Measurements from ENCODE around the gene LSM12.

LSM12 gene

GRCh38 chr17:44087319-44087718, 20.8 kb upstream of the LSM12 start:
- H3K36me3 ChIP-seq (ENCODE audit: control insufficient read depth in 4 of 4, insufficient read depth in 4 of 4, low read length in 3 of 4): peaks cover 14 to 63% (median 41%) of the 10 kb centered on the region in 4 experiments
- H3K27me3 ChIP-seq (replicated peaks in 2 of 5; ENCODE audit: control insufficient read depth in 4 of 5, insufficient read depth in 5 of 5, low read length in 4 of 5): no peaks in the 10 kb centered on the region
- H3K27ac ChIP-seq (ENCODE audit: insufficient read depth in 1 of 2, low read depth in 1 of 2, low read length in 2 of 2, poor library complexity in 1 of 2, severe bottlenecking in 2 of 2): no peak overlapping the region
- DNase-seq: no peak
- no peaks in the 10 kb centered on the region for H3K9me3 ChIP-seq (ENCODE audit: control extremely low read depth in 1 of 5, control insufficient read depth in 4 of 5, insufficient read depth in 2 of 5, low read depth in 1 of 5, low read length in 4 of 5)
- H3K4me1 ChIP-seq (ENCODE audit: control extremely low read depth in 1 of 4, control insufficient read depth in 4 of 4, insufficient read depth in 4 of 4, low read length in 3 of 4): no peaks in the 10 kb centered on the region
- 98% methylated on average over 5 of the region's 8 CpGs for WGBS (ENCODE audit: insufficient coverage)
- H3K4me3 ChIP-seq (ENCODE audit: control insufficient read depth in 1 of 7, extremely low read depth in 1 of 7, insufficient read depth in 4 of 7, low read depth in 2 of 7, low read length in 6 of 7): no peak overlapping the region
- ChIA-PET CTCF (interaction anchor here (0.7 to 4.9 kb wide), 5 partner anchors 8 to 29 kb away, joined by 3 to 22 read pairs (median 5); no protein-coding TSS in a partner anchor), POLR2A (interaction anchor here (0.7 to 1.7 kb wide), 4 partner anchors 10 to 1284 kb away, joined by 4 to 5 read pairs (median 4); partner anchors contain the start of gene HDAC5)

GRCh38 chr17:44086364-44087311, 20.2 kb upstream of the LSM12 start:
- CTCF ChIA-PET: interaction anchor here (0.7 to 4.9 kb wide), 6 partner anchors 8 to 30 kb away, joined by 3 to 22 read pairs (median 6); no protein-coding TSS in a partner anchor

GRCh38 chr17:44085908-44086307, 19.4 kb upstream of the LSM12 start:
- CTCF ChIA-PET: interaction anchor here (1.2 to 4.9 kb wide), 4 partner anchors 9 to 30 kb away, joined by 6 to 22 read pairs (median 14); no protein-coding TSS in a partner anchor
- peaks cover 16 to 59% (median 32%) of the 10 kb centered on the region in 4 experiments for H3K36me3 ChIP-seq (ENCODE audit: control insufficient read depth in 4 of 4, insufficient read depth in 4 of 4, low read length in 3 of 4)
- no peaks in the 10 kb centered on the region for H3K9me3 ChIP-seq (ENCODE audit: control extremely low read depth in 1 of 5, control insufficient read depth in 4 of 5, insufficient read depth in 2 of 5, low read depth in 1 of 5, low read length in 4 of 5)
- H3K27ac ChIP-seq (ENCODE audit: insufficient read depth in 1 of 2, low read depth in 1 of 2, low read length in 2 of 2, poor library complexity in 1 of 2, severe bottlenecking in 2 of 2): no peak overlapping the region
- H3K4me3 ChIP-seq (ENCODE audit: control insufficient read depth in 1 of 7, extremely low read depth in 1 of 7, insufficient read depth in 4 of 7, low read depth in 2 of 7, low read length in 6 of 7): no peak overlapping the region
- DNase-seq: no peak
- H3K27me3 ChIP-seq (replicated peaks in 2 of 5; ENCODE audit: control insufficient read depth in 4 of 5, insufficient read depth in 5 of 5, low read length in 4 of 5): no peaks in the 10 kb centered on the region
- no peaks in the 10 kb centered on the region for H3K4me1 ChIP-seq (ENCODE audit: control extremely low read depth in 1 of 4, control insufficient read depth in 4 of 4, insufficient read depth in 4 of 4, low read length in 3 of 4)
- POLR2A ChIA-PET: interaction anchor here (0.7 to 1.7 kb wide), 3 partner anchors 38 to 63 kb away, joined by 3 to 4 read pairs (median 3); partner anchors contain the start of gene HDAC5
- WGBS (ENCODE audit: insufficient coverage): 80% methylated on average over 1 of the region's 5 CpGs

More at GRCh38 chr17:44086364-44087311, 20.2 kb upstream of the LSM12 start:
- WGBS (ENCODE audit: insufficient coverage): 96% methylated on average over 16 of the region's 23 CpGs
- no peak overlapping the region for H3K4me3 ChIP-seq (ENCODE audit: control insufficient read depth in 1 of 7, extremely low read depth in 1 of 7, insufficient read depth in 4 of 7, low read depth in 2 of 7, low read length in 6 of 7)
- H3K36me3 ChIP-seq (ENCODE audit: control insufficient read depth in 4 of 4, insufficient read depth in 4 of 4, low read length in 3 of 4): peaks cover 16 to 63% (median 38%) of the 10 kb centered on the region in 4 experiments
- DNase-seq: no peak
- POLR2A ChIA-PET: interaction anchor here (0.7 to 1.7 kb wide), 5 partner anchors 10 to 63 kb away, joined by 3 to 5 read pairs (median 4); partner anchors contain the start of gene HDAC5
- no peaks in the 10 kb centered on the region for H3K4me1 ChIP-seq (ENCODE audit: control extremely low read depth in 1 of 4, control insufficient read depth in 4 of 4, insufficient read depth in 4 of 4, low read length in 3 of 4)
- H3K27me3 ChIP-seq (replicated peaks in 2 of 5; ENCODE audit: control insufficient read depth in 4 of 5, insufficient read depth in 5 of 5, low read length in 4 of 5): no peaks in the 10 kb centered on the region
- H3K27ac ChIP-seq (ENCODE audit: insufficient read depth in 1 of 2, low read depth in 1 of 2, low read length in 2 of 2, poor library complexity in 1 of 2, severe bottlenecking in 2 of 2): peak overlapping the region in 1 of 2 experiments; percentile 25
- no peaks in the 10 kb centered on the region for H3K9me3 ChIP-seq (ENCODE audit: control extremely low read depth in 1 of 5, control insufficient read depth in 4 of 5, insufficient read depth in 2 of 5, low read depth in 1 of 5, low read length in 4 of 5)

DNA sequence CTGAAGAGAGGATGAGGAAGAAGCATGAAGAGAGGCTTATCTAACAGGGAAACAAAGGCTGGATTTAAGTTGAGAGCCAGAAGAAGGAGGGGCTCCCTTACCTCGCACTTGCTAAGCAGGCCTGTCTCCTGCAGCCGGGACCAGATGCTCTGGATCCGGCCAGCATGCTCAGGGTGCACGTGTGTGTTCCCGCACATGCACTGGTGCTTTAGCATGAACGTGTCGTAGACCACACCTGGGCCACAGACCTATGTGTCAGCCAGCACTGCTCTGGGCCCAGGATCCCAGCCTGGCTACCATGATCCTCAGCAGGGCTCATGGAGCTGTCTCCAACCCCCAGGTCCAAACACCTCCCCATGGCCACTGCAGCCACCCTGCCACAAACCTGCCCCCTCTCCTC, 18.4 kb upstream of the LSM12 start:
- Histone ChIP-seq H3K36me3 (ENCODE audit: control insufficient read depth in 4 of 4, insufficient read depth in 4 of 4, low read length in 3 of 4) (peaks cover 16 to 68% (median 42%) of the 10 kb centered on the region in 4 experiments), H3K4me1 (ENCODE audit: control extremely low read depth in 1 of 4, control insufficient read depth in 4 of 4, insufficient read depth in 4 of 4, low read length in 3 of 4) (no peaks in the 10 kb centered on the region), H3K27ac (ENCODE audit: insufficient read depth in 1 of 2, low read depth in 1 of 2, low read length in 2 of 2, poor library complexity in 1 of 2, severe bottlenecking in 2 of 2) (peak overlapping the region in 1 of 2 experiments; percentile 14), H3K9me3 (ENCODE audit: control extremely low read depth in 1 of 5, control insufficient read depth in 4 of 5, insufficient read depth in 2 of 5, low read depth in 1 of 5, low read length in 4 of 5) (no peaks in the 10 kb centered on the region), H3K4me3 (ENCODE audit: control insufficient read depth in 1 of 7, extremely low read depth in 1 of 7, insufficient read depth in 4 of 7, low read depth in 2 of 7, low read length in 6 of 7) (no peak overlapping the region), H3K27me3 (replicated peaks in 2 of 5; ENCODE audit: control insufficient read depth in 4 of 5, insufficient read depth in 5 of 5, low read length in 4 of 5) (no peaks in the 10 kb centered on the region)
- ChIA-PET POLR2A (interaction anchor here (0.6 to 1.0 kb wide), 2 partner anchors 10 to 49 kb away, joined by 3 to 4 read pairs; no protein-coding TSS in a partner anchor), CTCF (interaction anchor here (0.6 to 4.9 kb wide), 7 partner anchors 10 to 561 kb away, joined by 3 to 22 read pairs (median 13); partner anchors contain the start of gene G6PC3)
- DNase-seq: no peak
- 94% methylated on average over 7 of the region's 7 CpGs for WGBS (ENCODE audit: insufficient coverage)

- POLR2A ChIA-PET: interaction anchor here (1.0 kb wide), 1 partner anchor 9 kb away, joined by 3 read pairs; no protein-coding TSS in a partner anchor
- no peak overlapping the region for H3K4me3 ChIP-seq (ENCODE audit: control insufficient read depth in 1 of 7, extremely low read depth in 1 of 7, insufficient read depth in 4 of 7, low read depth in 2 of 7, low read length in 6 of 7)
- peaks cover 16 to 71% (median 45%) of the 10 kb centered on the region in 4 experiments for H3K36me3 ChIP-seq (ENCODE audit: control insufficient read depth in 4 of 4, insufficient read depth in 4 of 4, low read length in 3 of 4)
- H3K4me1 ChIP-seq (ENCODE audit: control extremely low read depth in 1 of 4, control insufficient read depth in 4 of 4, insufficient read depth in 4 of 4, low read length in 3 of 4): no peaks in the 10 kb centered on the region
- DNase-seq: peak in 2 of 3 donors; percentile 31 to 33
- CTCF ChIA-PET: interaction anchor here (1.2 to 4.4 kb wide), 8 partner anchors 10 to 39 kb away, joined by 4 to 19 read pairs (median 7); partner anchors contain the start of genes G6PC3 and HDAC5
- H3K9me3 ChIP-seq (ENCODE audit: control extremely low read depth in 1 of 5, control insufficient read depth in 4 of 5, insufficient read depth in 2 of 5, low read depth in 1 of 5, low read length in 4 of 5): no peaks in the 10 kb centered on the region
- no peak overlapping the region for H3K27ac ChIP-seq (ENCODE audit: insufficient read depth in 1 of 2, low read depth in 1 of 2, low read length in 2 of 2, poor library complexity in 1 of 2, severe bottlenecking in 2 of 2)
- H3K27me3 ChIP-seq (replicated peaks in 2 of 5; ENCODE audit: control insufficient read depth in 4 of 5, insufficient read depth in 5 of 5, low read length in 4 of 5): no peaks in the 10 kb centered on the region
- WGBS (ENCODE audit: insufficient coverage): 92% methylated on average over 7 of the region's 10 CpGs
These were observed 17.7 kb upstream of the LSM12 start for GRCh38 chr17:44084131-44084538.

DNA sequence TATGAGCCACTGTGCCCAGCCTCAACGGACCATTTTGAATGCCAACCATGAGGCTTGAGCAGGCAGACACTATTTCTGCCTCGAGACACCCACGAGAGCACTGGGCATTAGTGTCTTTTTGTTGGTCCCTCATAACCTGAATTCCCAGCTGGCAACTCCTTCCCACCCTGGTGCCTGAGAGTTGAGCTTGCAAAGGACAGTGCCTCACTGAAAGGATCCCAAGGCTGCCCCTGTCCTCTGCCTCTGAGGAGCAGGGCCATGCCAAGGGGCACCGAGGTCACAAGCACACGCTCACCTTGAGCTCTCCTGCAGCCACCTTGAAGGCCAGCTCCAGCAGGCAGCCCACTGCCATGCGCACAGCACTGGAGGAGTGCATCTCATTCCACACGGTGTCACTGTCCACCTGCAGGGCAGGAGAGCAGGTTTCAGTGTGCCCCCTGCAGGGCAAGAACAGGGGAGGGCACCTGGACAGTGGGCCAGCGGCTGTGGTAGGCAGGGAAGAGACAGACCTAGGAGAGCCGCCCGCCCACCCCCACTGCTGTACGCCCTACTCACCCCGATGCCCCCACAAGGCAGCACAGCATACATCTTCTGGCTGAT, 16.9 kb upstream of the LSM12 start:
- WGBS (ENCODE audit: insufficient coverage): 93% methylated on average over 11 of the region's 12 CpGs
- DNase-seq: peak; percentile 28 to 50 (median 39)
- no peaks in the 10 kb centered on the region for H3K9me3 ChIP-seq (ENCODE audit: control extremely low read depth in 1 of 5, control insufficient read depth in 4 of 5, insufficient read depth in 2 of 5, low read depth in 1 of 5, low read length in 4 of 5)
- H3K27me3 ChIP-seq (replicated peaks in 2 of 5; ENCODE audit: control insufficient read depth in 4 of 5, insufficient read depth in 5 of 5, low read length in 4 of 5): no peaks in the 10 kb centered on the region
- no peak overlapping the region for H3K27ac ChIP-seq (ENCODE audit: insufficient read depth in 1 of 2, low read depth in 1 of 2, low read length in 2 of 2, poor library complexity in 1 of 2, severe bottlenecking in 2 of 2)
- POLR2A ChIA-PET: no interaction called here
- CTCF ChIA-PET: interaction anchor here (0.6 to 4.4 kb wide), 11 partner anchors 8 to 123 kb away, joined by 3 to 19 read pairs (median 5); partner anchors contain the start of genes G6PC3 and HDAC5
- peaks cover 0 to 2% (median 0%) of the 10 kb centered on the region in 4 experiments for H3K4me1 ChIP-seq (ENCODE audit: control extremely low read depth in 1 of 4, control insufficient read depth in 4 of 4, insufficient read depth in 4 of 4, low read length in 3 of 4)
- no peak overlapping the region for H3K4me3 ChIP-seq (ENCODE audit: control insufficient read depth in 1 of 7, extremely low read depth in 1 of 7, insufficient read depth in 4 of 7, low read depth in 2 of 7, low read length in 6 of 7)
- peaks cover 20 to 71% (median 48%) of the 10 kb centered on the region in 4 experiments for H3K36me3 ChIP-seq (ENCODE audit: control insufficient read depth in 4 of 4, insufficient read depth in 4 of 4, low read length in 3 of 4)

Measured in common myeloid progenitor, CD34-positive (primary cell).